ENCODE data around the gene LTF.
"Not testable (repeated sequence)": the region's sequence is repeated elsewhere in the genome, so short reads cannot be mapped to it uniquely, and the experiment has no call there.

Gene LTF

DNA sequence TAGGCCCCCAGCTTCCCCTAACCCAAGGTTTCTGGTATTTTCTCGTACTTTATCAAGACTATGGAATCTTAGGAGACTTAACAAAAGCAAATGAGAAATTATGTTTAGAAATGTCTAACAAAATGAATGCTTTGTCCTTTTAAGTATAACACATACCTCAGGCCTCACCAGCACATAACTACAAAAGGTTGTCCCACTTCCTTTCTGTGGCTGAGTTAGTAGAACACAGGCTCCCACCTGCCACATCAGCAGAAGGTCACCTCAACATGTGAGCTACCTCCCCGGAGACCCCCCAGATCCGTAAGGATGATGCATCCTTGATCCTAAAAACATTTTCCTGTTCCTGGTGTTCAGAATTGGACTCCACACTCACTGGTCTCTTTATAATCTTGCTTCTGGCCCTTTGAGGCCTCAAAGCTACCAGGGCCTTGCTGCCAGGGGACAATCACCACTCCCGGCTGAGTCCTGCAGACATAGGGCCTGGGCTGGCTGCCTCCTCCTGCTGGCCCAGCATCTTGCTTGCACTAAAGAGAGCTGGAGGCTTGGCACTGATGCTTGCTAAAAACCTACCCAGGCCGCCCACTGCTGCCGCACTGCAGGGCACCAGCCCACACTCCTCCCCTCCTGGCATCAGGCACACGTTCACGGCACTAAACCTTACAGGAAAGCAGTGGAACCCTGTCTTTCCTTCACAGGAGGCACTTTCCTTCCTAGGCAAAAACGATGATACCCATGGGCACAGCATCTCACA lies 54.8 kb downstream of the LTF start:
- no peak for DNase-seq

GRCh38 chr3:46408853-46409252 lies 55.9 kb downstream of the LTF start:
- DNase-seq: no peak

- DNase-seq: no peak
These were observed 56.7 kb downstream of the LTF start for GRCh38 chr3:46407970-46408369.

DNA sequence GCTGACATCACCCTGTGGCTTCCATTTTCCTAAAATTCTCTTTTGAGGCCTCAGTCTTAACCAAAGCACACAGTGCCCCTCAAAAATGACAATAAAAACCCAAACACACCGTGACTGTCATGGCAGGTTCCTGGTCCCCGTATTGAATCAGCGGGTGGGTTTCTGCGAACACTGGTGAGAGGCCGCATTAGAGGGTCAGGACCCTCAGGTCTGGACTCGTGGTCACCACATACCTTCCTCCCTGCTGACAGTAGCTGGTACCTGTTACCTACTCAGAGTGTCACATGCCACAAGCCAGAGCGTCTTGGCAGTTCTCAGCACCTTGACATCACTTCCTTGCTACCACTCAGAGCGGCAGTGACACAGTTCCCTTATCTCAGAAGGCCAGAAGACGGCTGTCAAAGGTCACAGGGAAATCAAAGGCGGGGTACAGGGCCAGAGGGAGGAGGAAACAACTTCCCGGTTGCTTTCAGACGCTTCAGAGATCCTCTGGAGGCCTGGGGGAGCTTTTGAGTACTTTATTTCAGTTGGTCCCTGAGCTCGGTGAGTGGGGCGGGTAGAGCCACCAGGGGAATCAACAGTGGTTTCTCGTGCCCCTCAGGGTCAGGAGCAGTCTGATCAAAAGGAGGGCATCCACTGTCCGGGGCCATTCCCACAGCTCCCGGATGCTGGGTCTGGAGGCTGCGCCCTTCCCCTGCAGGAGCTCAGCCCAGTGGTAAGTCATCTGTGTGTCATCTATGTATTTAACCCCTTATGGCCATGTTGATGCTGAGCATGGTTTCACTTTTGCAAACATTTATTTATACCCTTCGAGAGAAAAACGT lies 57.7 kb downstream of the LTF start, which contains the start of the genes CCR5AS and CCRL2:
TSS of gene CCR5AS (minus strand) at position 279 of the 824 bp plus-strand sequence.
TSS of gene CCRL2 (plus strand) at position 472 of the 824 bp plus-strand sequence. CDS start 821 bp downstream, outside the sequence.
- no peak for DNase-seq

DNA sequence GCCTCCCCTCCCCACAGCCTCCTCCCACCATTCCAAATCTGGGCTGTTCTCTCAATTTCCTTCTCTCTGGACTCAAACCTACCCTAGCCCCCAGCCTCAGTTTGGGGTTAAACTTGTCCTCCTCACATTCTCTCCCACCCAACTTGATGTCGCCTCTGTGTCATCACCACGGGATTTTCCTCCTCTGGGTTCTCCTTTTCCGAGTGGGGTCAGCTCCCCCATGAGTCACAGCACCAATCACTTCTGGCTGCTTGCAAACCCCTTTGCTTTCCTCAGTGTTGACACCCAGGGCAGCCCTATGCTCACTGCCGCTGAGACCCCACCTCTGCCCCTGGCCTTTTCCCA lies 58.3 kb downstream of the LTF start:
- no peak for DNase-seq

GRCh38 chr3:46405301-46406019 lies 59.2 kb downstream of the LTF start:
- DNase-seq: no peak

- not testable (repeated sequence) for DNase-seq
These were observed 61.8 kb downstream of the LTF start for GRCh38 chr3:46402902-46403301.

DNA sequence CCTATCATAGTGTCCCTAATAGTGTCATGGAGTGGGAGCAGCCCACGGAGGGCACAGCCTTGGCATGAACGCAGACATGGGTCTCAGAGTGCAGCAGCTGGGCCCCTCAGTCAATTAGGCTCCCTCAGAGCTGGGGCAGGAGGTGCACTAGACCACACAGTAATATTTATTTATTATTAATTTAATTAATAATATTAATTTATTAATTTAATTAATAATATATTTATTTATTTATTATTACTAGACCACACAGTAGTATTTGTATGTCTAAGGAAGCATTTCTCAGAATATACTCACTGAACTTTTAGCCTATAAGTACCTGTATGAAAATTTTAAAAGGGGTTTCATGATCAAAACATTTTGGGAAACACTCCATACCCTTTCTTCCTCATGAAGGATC lies 63.1 kb downstream of the LTF start:
- no peak for DNase-seq

- no peak for DNase-seq
These were observed 63.9 kb downstream of the LTF start for GRCh38 chr3:46400846-46401245.

DNA sequence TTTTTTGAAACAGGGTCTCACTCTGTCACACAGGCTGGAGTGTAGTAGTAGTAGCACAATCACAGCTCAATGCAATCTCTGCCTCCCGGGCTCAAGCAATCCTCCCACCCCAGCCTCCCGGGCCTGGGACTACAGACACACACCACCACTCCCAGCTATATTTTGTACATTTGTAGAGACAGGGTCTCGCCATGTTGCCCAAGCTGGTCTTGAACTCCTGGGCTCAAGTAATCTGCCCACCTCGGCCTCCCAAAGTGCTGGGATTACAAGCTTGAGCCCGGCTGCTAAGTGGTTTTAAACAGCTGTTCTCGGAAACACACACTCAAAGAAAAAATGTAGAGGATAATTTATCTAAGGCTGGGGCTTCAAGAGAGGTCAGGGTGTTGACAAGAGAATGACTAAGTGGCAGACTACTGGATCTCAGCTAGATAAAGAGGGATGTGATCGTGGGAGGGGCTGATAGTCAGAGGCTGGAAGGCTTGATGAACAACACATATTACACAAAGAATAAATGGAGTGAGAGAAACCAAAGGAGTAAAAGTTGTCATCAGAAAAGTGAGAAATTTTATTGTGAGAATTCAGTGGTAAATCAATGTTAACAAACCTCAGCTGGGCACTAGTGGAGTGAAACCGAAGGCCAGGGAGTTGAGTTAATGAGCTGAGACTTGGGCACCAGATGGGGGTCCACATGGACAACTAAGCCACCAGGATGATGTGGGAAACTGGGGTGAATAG lies 64.5 kb downstream of the LTF start:
- no peak for DNase-seq

- DNase-seq: no peak
These were observed 65.1 kb downstream of the LTF start for GRCh38 chr3:46399557-46399956.

- DNase-seq: no peak
These were observed 65.6 kb downstream of the LTF start for GRCh38 chr3:46399098-46399497.

DNA sequence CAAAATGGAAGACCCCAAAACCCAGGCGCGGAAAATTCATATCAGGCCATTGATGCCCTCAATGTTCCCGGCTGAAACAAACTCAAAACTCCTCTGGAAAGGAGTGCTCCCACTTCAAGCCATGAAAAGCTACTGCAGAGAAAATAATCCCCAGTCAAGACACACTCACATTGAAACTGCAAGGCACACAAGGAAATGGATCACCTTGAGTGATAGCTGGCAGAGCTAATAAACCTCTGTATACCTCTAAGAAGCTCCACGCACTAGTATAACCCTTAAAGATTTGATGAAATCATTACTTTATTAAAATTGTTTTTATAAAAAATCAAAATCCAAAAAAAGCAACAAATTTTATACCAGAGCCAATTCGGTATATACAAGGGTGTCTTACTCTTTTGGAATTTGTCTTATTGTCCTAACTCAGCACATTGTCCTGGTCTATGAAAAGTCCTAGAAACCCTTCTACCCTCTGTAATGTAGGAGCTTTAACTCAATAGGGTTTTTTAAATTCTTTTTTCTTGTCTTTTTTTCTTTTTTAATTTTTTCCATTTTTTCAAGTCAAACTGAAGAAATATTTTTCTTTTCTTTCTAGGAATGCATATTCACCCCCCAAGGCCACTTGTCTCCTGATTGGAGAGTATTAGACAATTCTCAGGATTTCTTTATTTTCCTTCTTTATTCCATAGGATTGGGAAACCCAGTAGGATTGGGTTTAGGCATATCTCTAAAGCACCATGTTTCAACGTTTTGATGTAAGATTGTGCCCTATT lies 66.3 kb downstream of the LTF start:
- no peak for DNase-seq

GRCh38 chr3:46397111-46397510 lies 67.6 kb downstream of the LTF start:
- DNase-seq: no peak

GRCh38 chr3:46395766-46396530 lies 68.8 kb downstream of the LTF start:
- no peak for DNase-seq

DNA sequence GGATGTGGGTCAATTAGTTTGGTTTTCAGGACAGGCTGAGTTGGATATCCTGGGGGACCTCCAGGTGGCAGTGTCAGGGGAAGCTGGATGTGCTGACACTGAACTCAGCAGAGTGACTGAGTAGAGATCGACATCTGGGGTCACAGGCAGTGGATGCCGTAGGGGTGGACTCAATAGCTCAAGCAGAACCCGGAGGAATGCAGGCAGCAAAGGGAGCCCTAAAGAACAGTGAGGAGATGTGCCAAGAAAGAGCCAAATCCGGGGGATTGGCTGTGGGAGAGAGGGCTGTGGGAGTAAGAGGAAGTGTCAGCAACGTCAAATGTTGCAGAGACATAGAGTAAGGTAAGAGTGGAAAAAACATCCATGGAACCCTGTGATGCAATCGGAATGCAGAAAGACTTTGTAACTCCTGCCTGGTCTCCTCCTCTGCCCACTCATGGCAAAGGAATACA lies 69.5 kb downstream of the LTF start:
- DNase-seq: no peak

DNA sequence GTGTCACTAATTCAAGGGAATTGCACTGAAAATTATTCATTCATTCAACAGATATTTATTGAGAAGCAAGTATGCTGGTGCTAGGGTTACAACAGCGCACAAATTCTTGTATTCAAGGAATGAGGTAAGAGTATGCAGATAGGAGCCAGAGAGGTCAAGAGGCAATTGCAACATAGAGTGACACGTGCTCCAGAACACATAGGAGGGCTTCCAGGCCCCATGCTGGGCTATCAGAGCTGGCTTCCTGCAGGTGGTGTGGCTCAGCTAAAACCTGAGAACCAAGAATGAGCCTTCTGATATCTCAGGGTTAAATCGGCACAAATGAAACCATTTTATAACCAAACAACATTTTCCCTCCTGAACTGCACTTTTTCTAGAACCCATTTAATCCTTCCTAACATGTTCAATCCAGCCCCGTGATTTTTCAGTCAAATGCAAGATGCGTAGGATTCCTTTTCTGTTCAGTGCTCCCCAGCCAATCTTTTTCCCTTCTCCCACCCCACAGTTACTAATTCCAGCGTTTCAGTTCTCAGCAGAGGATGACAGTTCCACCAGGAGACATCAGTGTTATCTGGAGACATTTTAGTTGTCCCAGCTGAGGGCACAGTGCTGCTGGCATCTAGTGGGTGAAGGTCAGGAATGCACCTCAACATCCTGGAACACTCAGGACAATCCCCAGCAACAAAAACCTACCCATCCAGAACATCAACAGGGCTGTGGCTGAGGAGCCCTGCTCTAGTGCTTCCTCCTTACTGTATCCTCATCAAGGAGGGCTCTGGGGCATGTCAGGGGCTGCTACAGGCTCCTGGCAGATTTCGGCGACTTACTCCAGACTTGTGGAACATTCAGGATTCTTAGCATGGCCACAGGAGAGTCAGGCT lies 70.9 kb downstream of the LTF start:
- no peak for DNase-seq

DNA sequence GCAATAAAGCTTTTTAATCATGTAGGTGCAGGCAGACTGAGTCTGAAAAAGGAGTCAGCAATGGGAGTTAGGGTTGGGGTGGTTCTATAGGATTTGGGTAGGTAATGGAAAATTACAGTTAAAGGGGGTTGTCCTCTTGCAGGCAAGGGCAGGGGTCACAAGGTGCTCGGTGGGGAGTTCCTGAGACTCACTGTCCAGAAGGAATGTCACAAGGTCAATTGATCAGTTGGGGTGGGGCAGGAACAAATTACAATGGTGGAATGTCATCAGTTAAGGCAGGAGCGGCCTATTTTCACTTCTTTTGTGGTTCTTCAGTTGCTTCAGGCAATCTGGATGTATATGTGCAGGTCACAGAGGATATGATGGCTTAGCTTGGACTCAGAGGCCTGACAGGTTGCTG lies 71.7 kb downstream of the LTF start:
- no peak for DNase-seq

DNA sequence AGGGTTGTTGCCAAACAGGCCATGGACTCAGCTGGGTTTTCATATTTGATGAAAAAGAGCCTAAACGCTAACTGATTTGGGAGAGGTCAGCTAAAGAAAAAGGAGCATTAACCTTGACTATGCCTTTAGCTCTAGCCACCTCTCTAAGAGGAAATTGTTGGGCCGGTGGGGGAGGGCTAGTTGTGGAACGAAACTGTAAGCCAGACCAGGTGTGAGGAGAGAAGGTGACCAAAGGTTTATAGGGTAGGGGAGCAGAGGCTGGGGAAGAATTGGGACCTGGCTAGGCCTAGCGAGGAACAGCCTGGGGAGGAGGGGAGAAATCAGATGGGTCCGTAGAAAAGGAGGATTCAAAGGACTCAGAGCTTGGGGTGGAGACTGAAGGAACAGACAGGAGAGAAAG lies 73.2 kb downstream of the LTF start:
- DNase-seq: not testable (repeated sequence)

DNA sequence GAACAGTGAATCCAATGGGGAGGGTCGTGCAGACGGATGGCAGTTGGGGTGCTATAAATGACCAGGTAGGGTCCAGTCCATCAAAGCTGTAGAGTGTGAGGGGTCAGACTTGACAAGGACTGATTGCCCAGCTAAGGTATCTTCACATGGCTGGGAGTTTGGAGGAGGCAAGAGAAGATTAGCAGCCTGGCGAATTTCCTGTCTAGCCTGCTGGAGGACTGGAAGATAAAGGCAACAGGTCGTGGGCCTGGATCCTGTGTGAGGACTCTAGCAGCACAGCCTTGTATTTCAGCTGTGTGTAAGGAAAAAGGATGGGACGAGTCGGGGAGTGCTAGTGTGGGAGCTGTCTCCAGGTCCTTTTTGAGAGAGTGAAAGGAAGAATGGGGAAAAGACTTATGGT lies 75.4 kb downstream of the LTF start:
- no peak for DNase-seq
